C4-2B (cell line): Measurements from ENCODE around the gene WNT16.

Experiments used
- H3K27ac ChIP-seq: fragments of 450-650 bp; 2 replicates; pipeline ENCODE4 v1.5.1; 2017
- ZFX ChIP-seq: fragments of 450-650 bp; IDR thresholded peaks from 2 replicates; pipeline ENCODE4 v1.6.1; 2017
- TF ChIP-seq, protein P1 (sequence below): fragments of 450-650 bp; conservative IDR thresholded peaks from 2 replicates; pipeline ENCODE4 v1.5.1; 2017; ENCODE audit warnings: mild to moderate bottlenecking

WNT16 gene

DNA sequence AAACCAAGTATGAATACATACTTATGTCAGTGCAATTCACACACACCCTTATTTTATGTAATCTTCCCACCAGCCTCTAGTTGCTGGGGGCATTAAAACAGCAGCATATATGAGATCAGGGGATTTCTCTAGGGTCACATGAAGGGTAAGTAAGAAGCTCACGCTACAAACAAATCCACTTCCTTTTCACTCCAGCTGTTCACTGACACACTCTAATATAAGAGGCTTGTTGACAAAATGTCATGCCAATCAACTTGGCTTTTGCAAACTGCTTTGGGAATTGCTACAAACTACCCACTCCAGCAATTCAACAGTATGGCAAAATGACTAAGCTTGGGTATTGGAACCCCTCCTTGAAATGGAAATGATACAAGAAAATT is 57.0 kb downstream of the WNT16 start:
- TF ChIP-seq ZFX: no peak
- TF ChIP-seq, protein P1, sequence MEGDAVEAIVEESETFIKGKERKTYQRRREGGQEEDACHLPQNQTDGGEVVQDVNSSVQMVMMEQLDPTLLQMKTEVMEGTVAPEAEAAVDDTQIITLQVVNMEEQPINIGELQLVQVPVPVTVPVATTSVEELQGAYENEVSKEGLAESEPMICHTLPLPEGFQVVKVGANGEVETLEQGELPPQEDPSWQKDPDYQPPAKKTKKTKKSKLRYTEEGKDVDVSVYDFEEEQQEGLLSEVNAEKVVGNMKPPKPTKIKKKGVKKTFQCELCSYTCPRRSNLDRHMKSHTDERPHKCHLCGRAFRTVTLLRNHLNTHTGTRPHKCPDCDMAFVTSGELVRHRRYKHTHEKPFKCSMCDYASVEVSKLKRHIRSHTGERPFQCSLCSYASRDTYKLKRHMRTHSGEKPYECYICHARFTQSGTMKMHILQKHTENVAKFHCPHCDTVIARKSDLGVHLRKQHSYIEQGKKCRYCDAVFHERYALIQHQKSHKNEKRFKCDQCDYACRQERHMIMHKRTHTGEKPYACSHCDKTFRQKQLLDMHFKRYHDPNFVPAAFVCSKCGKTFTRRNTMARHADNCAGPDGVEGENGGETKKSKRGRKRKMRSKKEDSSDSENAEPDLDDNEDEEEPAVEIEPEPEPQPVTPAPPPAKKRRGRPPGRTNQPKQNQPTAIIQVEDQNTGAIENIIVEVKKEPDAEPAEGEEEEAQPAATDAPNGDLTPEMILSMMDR: no peak

DNA sequence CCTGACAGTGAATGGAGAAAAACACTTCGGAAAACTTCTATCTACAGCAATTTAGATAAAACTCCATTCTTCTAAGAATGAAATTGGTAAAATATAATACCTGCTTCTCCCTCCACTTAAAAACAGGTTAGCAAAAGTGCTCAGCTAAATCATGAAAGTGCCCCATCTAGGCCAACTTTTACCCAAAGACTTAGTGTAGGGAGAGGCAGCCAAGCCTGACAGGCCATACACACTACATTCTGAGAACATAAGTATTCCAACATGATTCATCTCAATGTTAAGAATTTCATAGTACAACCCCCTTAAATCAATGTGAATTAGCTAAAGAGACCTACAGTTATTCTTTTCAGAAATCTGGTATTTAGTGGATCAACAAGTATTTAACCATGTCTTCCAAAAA is 60.1 kb downstream of the WNT16 start:
- TF ChIP-seq, protein P1: no peak
- TF ChIP-seq ZFX: no peak
- H3K27ac ChIP-seq: no peak overlapping the region

More for the DNA sequence above, 57.0 kb downstream of the WNT16 start:
- no peak overlapping the region for H3K27ac ChIP-seq

DNA sequence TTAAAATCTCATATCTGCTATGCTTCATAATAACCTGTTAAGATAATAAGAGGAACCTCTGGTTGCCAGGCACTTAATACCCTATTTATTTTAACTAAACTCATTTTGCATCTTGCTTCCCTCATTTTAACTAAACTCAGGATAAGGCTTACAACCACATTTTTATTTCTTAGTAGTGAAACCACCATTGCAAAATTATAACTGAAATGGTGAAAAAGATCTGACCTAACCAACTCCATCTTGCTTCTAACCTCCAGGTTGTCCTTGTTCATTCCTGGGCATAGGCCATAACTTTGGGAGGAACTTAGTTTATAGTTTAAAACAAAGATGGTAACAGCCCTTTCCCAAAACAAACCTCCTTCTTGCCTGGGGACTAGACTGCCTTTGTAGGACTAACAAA is 61.3 kb downstream of the WNT16 start:
- H3K27ac ChIP-seq: no peak overlapping the region
- TF ChIP-seq, protein P1: no peak
- no peak for TF ChIP-seq ZFX

DNA sequence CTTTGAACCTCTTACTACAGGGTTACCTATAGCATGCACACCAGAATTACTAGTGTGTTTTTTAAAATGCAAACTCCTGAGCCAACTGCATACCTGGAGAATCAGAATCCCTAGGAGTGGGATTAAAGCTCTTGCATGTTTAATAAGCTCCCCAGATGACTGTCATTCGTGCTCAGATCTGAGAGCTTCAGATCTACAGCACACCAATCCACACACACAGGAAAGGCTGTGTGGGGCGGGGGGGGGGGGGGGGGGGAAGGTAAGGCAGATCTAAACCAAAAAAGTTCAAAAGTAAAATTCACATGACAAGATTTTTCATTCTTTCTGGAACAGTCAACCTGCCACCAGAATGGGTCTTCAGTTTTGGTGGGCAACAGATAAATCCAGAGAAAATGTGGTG is 61.8 kb downstream of the WNT16 start:
- H3K27ac ChIP-seq: no peak overlapping the region
- TF ChIP-seq ZFX: no peak
- TF ChIP-seq, protein P1: no peak
